ENCODE measurements around the gene ATAD1.

GRCh38 chr10:87816898-87817608 is 973 bp downstream of the ATAD1 start:
- TF ChIP-seq CTCF (conservative IDR thresholded peaks at IDR 0.05) (no peak), EZH2 (IDR thresholded peaks at IDR 0.05; ENCODE audit: low read depth) (no peak)
